ENCODE data around the gene INPP5A.
"Not testable (repeated sequence)": the region's sequence is repeated elsewhere in the genome, so short reads cannot be mapped to it uniquely, and the experiment has no call there.

INPP5A gene

GRCh38 chr10:132738454-132739224 lies 201.1 kb downstream of the INPP5A start:
- TF ChIP-seq CTCF (IDR thresholded peaks at IDR 0.05; ENCODE audit: low read depth, low read length), result no peak

GRCh38 chr10:132739225-132739613 lies 201.6 kb downstream of the INPP5A start:
- no peak for DNase-seq (ENCODE audit: extremely low read depth, low read depth)
- TF ChIP-seq CTCF (IDR thresholded peaks at IDR 0.05; ENCODE audit: low read depth, low read length), result no peak

More at GRCh38 chr10:132738454-132739224, 201.1 kb downstream of the INPP5A start:
- DNase-seq (ENCODE audit: extremely low read depth, low read depth), result no peak

GRCh38 chr10:132740588-132740987 lies 203.0 kb downstream of the INPP5A start:
- DNase-seq (ENCODE audit: extremely low read depth, low read depth), result no peak
- no peak for TF ChIP-seq CTCF (IDR thresholded peaks at IDR 0.05; ENCODE audit: low read depth, low read length)

GRCh38 chr10:132742167-132742836 lies 204.7 kb downstream of the INPP5A start:
- DNase-seq (ENCODE audit: extremely low read depth, low read depth), result no peak
- no peak for TF ChIP-seq CTCF (IDR thresholded peaks at IDR 0.05; ENCODE audit: low read depth, low read length)

GRCh38 chr10:132742837-132743194 lies 205.2 kb downstream of the INPP5A start:
- no peak for DNase-seq (ENCODE audit: extremely low read depth, low read depth)
- no peak for TF ChIP-seq CTCF (IDR thresholded peaks at IDR 0.05; ENCODE audit: low read depth, low read length)

GRCh38 chr10:132743196-132743924 lies 205.8 kb downstream of the INPP5A start:
- not testable (repeated sequence) for DNase-seq (ENCODE audit: extremely low read depth, low read depth)

- DNase-seq (ENCODE audit: extremely low read depth, low read depth), result no peak
- TF ChIP-seq CTCF (IDR thresholded peaks at IDR 0.05; ENCODE audit: low read depth, low read length), result no peak
Measured at GRCh38 chr10:132743925-132744490, 206.4 kb downstream of the INPP5A start.

Measured in AG09319 (cell line).